K562 (cell line): Measurements from ENCODE around the gene RANGAP1. TPM values are rescaled to one million over a fixed set of nuclear protein-coding genes. Genes with fewer than 3 reads are reported as not detected.

Source experiments
- ATAC-seq: fragments of 200-7000 bp; cut with Tn5 transposase; 3 replicates; pipeline ENCODE4 v1.9.1; 2020; ENCODE audit warnings: moderate library complexity
- BruUV-seq: library from RNA; stranded (reverse); fragments of 400-500 nt; replicated peaks from 2 replicates; lab custom pipeline; 2021; lab: Mats Ljungman, UMichigan
- CTCF ChIA-PET: fragments of 300-600 bp; formaldehyde crosslinking; extraction: SDS; loops from one replicate; lab custom pipeline; 2021; ENCODE audit warnings: low intra/inter-chr PET ratio; lab: Yijun Ruan, JAX
- POLR2A ChIA-PET: fragments of 300-600, 350-650 bp; sonication (Branson Sonifier 250); formaldehyde crosslinking; extraction: SDS; loops from one replicate; lab custom pipeline; 2021; ENCODE audit warnings: antibody characterized with exemption, inconsistent platforms; lab: Yijun Ruan, JAX
- DNase-seq, 4 experiments: peaks; one replicate each; pipeline versions ENCODE4 v3.0.0 to v3.0.0-alpha.2; 2011 to 2018; ENCODE audit warnings: low spot score in 3 of 4, mixed read lengths in 3 of 4; ENCODE audit errors: extremely low read depth in 1 of 4
- FAIRE-seq: peaks from 2 replicates; lab custom pipeline; 2011; peaks lifted over from hg19 to GRCh38; lab: Jason Lieb, UNC
- H2AFZ ChIP-seq: 2 replicates; pipeline ENCODE4 v1.6.0; 2011; ENCODE audit warnings: low read depth, low read length, control low read depth, inconsistent platforms
- H3K27ac ChIP-seq: fragments of 200-600 bp; 3 replicates; pipeline ENCODE4 v1.8.0; 2011; ENCODE audit warnings: low read depth, mild to moderate bottlenecking, control low read depth, inconsistent platforms, low read length, moderate library complexity, mixed read lengths; ENCODE audit errors: extremely low read depth
- H3K27me3 ChIP-seq, 2 experiments: fragments of 300-600 bp in 1 of 2; 2 replicates in 1 of 2; 3 replicates in 1 of 2; pipeline versions ENCODE4 v1.6.0 to v1.8.0; 2011; ENCODE audit warnings: inconsistent platforms in 2 of 2, low read length in 2 of 2, mild to moderate bottlenecking in 1 of 2, mixed read lengths in 1 of 2, moderate library complexity in 1 of 2; ENCODE audit not compliant: control insufficient read depth in 2 of 2, insufficient read depth in 2 of 2
- H3K36me3 ChIP-seq: fragments of 300-600 bp; 3 replicates; pipeline ENCODE4 v1.8.0; 2011; ENCODE audit warnings: mild to moderate bottlenecking, low read length, inconsistent platforms; ENCODE audit not compliant: control insufficient read depth, insufficient read depth
- H3K4me1 ChIP-seq, 2 experiments: fragments of 200-600 bp in 1 of 2; replicated peaks in 1 of 2; 2 replicates in 1 of 2; 3 replicates in 1 of 2; pipeline versions ENCODE4 v1.5.1 to v1.8.0; 2011; ENCODE audit warnings: inconsistent platforms in 2 of 2, low read length in 2 of 2, mild to moderate bottlenecking in 1 of 2, mixed read lengths in 1 of 2, moderate library complexity in 1 of 2; ENCODE audit not compliant: control insufficient read depth in 2 of 2, insufficient read depth in 2 of 2
- H3K4me2 ChIP-seq: 2 replicates; pipeline ENCODE4 v1.6.1; 2011; ENCODE audit warnings: low read length, control low read depth, inconsistent platforms, mixed read lengths; ENCODE audit not compliant: insufficient read depth
- H3K4me3 ChIP-seq: fragments of 200-600 bp; sonication (generic), shearing (Covaris generic); 2 replicates; pipeline ENCODE4 v1.5.1; 2016; ENCODE audit warnings: control low read depth, inconsistent platforms
- H3K79me2 ChIP-seq: fragments of 200-600 bp; 3 replicates; pipeline ENCODE4 v1.8.0; 2011; ENCODE audit warnings: low read length, inconsistent platforms; ENCODE audit not compliant: control insufficient read depth, insufficient read depth
- H3K9ac ChIP-seq, 2 experiments: 2 replicates each; pipeline versions ENCODE4 v1.6.0 to v1.6.1; 2011; ENCODE audit warnings: low read depth in 2 of 2, low read length in 2 of 2, control low read depth in 1 of 2, inconsistent platforms in 1 of 2, mild to moderate bottlenecking in 1 of 2, mixed read lengths in 1 of 2; ENCODE audit not compliant: insufficient read depth in 1 of 2
- H3K9me1 ChIP-seq: one replicate; pipeline ENCODE4 v1.6.0; 2011; ENCODE audit warnings: inconsistent platforms, mild to moderate bottlenecking, low read length, moderate library complexity; ENCODE audit not compliant: control insufficient read depth, insufficient read depth
- H3K9me3 ChIP-seq: replicated peaks from 2 replicates; pipeline ENCODE4 v1.5.1; 2011; ENCODE audit warnings: low read depth, low read length, inconsistent platforms; ENCODE audit not compliant: control insufficient read depth, insufficient read depth
- H4K20me1 ChIP-seq: replicated peaks from 2 replicates; pipeline ENCODE4 v1.6.1; 2011; ENCODE audit warnings: low read length, inconsistent platforms, mixed read lengths; ENCODE audit not compliant: control insufficient read depth, insufficient read depth
- CBFB ChIP-seq: sonication (generic); formaldehyde crosslinking; IDR thresholded peaks from 2 replicates; pipeline ENCODE4 v1.4.0; 2020; ENCODE audit warnings: mild to moderate bottlenecking, missing genetic modification reagents
- CBX1 ChIP-seq: sonication (generic); IDR thresholded peaks from 2 replicates; pipeline ENCODE4 v1.6.1; 2016; ENCODE audit warnings: antibody characterized with exemption, low read depth, mild to moderate bottlenecking
- PHB2 ChIP-seq: fragments of 450-650 bp; IDR thresholded peaks from 2 replicates; pipeline ENCODE4 v1.6.1; 2017; ENCODE audit warnings: low read depth
- POLR2G ChIP-seq: fragments of 200-400 bp; formaldehyde crosslinking; IDR thresholded peaks from 2 replicates; pipeline ENCODE4 v1.6.1; 2017; ENCODE audit warnings: low read depth, mild to moderate bottlenecking, antibody characterized with exemption, low read length, moderate library complexity
- SMARCE1 ChIP-seq: fragments of 450-650 bp; IDR thresholded peaks from 2 replicates; pipeline ENCODE4 v1.7.1; 2016; ENCODE audit warnings: mild to moderate bottlenecking
- ZNF143 ChIP-seq: sonication (generic); formaldehyde crosslinking; IDR thresholded peaks from 2 replicates; pipeline ENCODE4 v1.9.0; 2022; ENCODE audit warnings: mild to moderate bottlenecking, missing genetic modification reagents
- ZNF282 ChIP-seq: sonication (generic); formaldehyde crosslinking; IDR thresholded peaks from 2 replicates; pipeline ENCODE4 v1.8.1; 2023; ENCODE audit warnings: missing genetic modification reagents
- ZNF830 ChIP-seq: fragments of 250-450 bp; sonication (Bioruptor Pico); IDR thresholded peaks from 2 replicates; pipeline ENCODE4 v1.5.0; 2021; ENCODE audit warnings: mild to moderate bottlenecking
- WGBS: fragments of 100-300 bp; shearing (Covaris generic); methylation state at CpG from one replicate; pipeline ENCODE4 v1.1.6; 2016; ENCODE audit warnings: low coverage, mixed read lengths; ENCODE audit not compliant: insufficient coverage; ENCODE audit errors: missing lambda C conversion rate; 5-methylcytosine and 5-hydroxymethylcytosine counted together
- in situ Hi-C: fragments of 300-500 bp; cut with MboI; formaldehyde crosslinking; loops from 4 replicates; pipeline ENCODE4 v1.15.0; 2018; ENCODE audit warnings: inconsistent platforms, mixed read lengths
- intact Hi-C: fragments of 100-400 bp; cut with micrococcal nuclease; formaldehyde crosslinking; loops from 2 replicates; pipeline ENCODE4 v1.14.2; 2022
- polyA plus RNA-seq, 8 experiments: library from polyadenylated mRNA; depleted of rRNA in 4 of 8; stranded (reverse) in 5 of 8; unstranded in 3 of 8; fragments of >200 nt; fragmentation: Nextera tagmentation in 2 of 8; fragmentation: Illumina TruSeq in 1 of 8; extraction: Ambion mirVana in 2 of 8; extraction: Trizol in 1 of 8; gene quantifications; 2 replicates each; pipeline versions ENCODE4 v1.2.1 to v1.2.3, GENCODE V29; 2011 to 2014; ENCODE audit warnings: inconsistent platforms in 1 of 8, missing spikeins in 1 of 8
- total RNA-seq, 7 experiments: library from RNA; depleted of rRNA in 6 of 7; stranded (reverse); fragments of >200 nt in 6 of 7; fragmentation: Illumina TruSeq in 2 of 7; extraction: Trizol in 2 of 7; gene quantifications; 2 replicates each; pipeline versions ENCODE4 v1.2.1 to v1.2.3, GENCODE V29; 2011 to 2021; ENCODE audit warnings: low replicate concordance in 1 of 7
- TF ChIP-seq, protein P1 (sequence below): conservative IDR thresholded peaks from 2 replicates; pipeline ENCODE4 v1.6.1; 2011; ENCODE audit warnings: low read depth, mild to moderate bottlenecking, low read length; ENCODE audit not compliant: control insufficient read depth
- TF ChIP-seq, protein P2 (sequence below), 3 experiments: fragments of 200-800 bp in 1 of 3; fragments of 250-450 bp in 1 of 3; fragments of 450-650 bp in 1 of 3; sonication (Bioruptor Pico) in 1 of 3; sonication (Bioruptor generic) in 1 of 3; formaldehyde crosslinking in 1 of 3; IDR thresholded peaks; 2 replicates each; pipeline versions ENCODE4 v1.6.1 to v1.8.0; 2016 to 2022; ENCODE audit warnings: mild to moderate bottlenecking in 2 of 3, missing genetic modification characterization in 2 of 3, missing compliant biosample characterization in 1 of 3, moderate library complexity in 1 of 3
- TF ChIP-seq, protein P3 (sequence below): fragments of 450-650 bp; formaldehyde crosslinking; IDR thresholded peaks from 2 replicates; pipeline ENCODE4 v1.4.0; 2022; ENCODE audit warnings: missing genetic modification characterization
- TF ChIP-seq, protein P4 (sequence below): fragments of 200-800 bp; sonication (Bioruptor generic); IDR thresholded peaks from 2 replicates; pipeline ENCODE4 v1.6.1; 2017; ENCODE audit warnings: missing genetic modification characterization, missing compliant biosample characterization

RANGAP1 gene
- total and polyA plus RNA-seq, 9 of the 15 experiments (the other 6 are each of a cell fraction or from before 2014, with no cell fraction given), result 2.1 to 104 (median 50.6) TPM

DNA sequence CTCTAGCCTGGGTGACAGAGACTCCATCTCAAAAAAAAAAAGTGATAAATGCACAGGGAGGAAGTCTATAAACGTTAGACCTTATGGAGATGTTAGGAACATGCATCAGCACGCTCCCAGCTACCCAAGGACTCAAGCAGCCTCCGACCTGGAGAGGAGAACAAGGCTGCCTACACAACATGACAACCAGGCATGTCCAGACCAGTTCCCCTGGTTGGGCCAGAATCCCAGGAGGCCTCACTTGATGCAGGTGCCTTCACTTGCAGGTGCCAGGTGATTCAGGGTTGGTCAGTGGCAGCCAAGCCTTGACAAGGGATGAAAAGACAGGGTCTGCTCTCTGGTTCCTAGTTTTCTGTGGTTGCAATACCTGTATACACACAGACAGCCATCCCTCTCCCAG lies 5.9 kb downstream of the RANGAP1 start:
- Histone ChIP-seq H3K4me2 (no peak overlapping the region), H3K36me3 (peaks cover 79% of the 10 kb centered on the region), H4K20me1 (no peaks in the 10 kb centered on the region), H3K9ac (no peak overlapping the region), H3K4me1 (peaks cover 0 to 9% of the 10 kb centered on the region in 2 experiments; a peak in 2 of 5 replicates), H3K79me2 (peaks cover 32% of the 10 kb centered on the region), H3K27ac (no peak overlapping the region), H3K27me3 (no peaks in the 10 kb centered on the region), H3K9me1 (no peaks in the 10 kb centered on the region), H3K4me3 (no peak overlapping the region), H3K9me3 (no peaks in the 10 kb centered on the region), H2AFZ (no peak overlapping the region)
- no peak for ATAC-seq
- in situ Hi-C loops (no loop called here), intact Hi-C loops (loop anchor here (10.0 kb wide), 1 partner anchor 185 kb away; the partner anchor contains the start of genes ACO2 and PHF5A)
- ChIA-PET CTCF (no interaction called here), POLR2A (interaction anchor here (0.8 kb wide), 1 partner anchor 15 kb away, joined by 3 read pairs; no protein-coding TSS in a partner anchor)
- TF ChIP-seq ZNF143, result no peak
- no peak for TF ChIP-seq CBFB (CRISPR knock-in tag)
- TF ChIP-seq, protein P1, sequence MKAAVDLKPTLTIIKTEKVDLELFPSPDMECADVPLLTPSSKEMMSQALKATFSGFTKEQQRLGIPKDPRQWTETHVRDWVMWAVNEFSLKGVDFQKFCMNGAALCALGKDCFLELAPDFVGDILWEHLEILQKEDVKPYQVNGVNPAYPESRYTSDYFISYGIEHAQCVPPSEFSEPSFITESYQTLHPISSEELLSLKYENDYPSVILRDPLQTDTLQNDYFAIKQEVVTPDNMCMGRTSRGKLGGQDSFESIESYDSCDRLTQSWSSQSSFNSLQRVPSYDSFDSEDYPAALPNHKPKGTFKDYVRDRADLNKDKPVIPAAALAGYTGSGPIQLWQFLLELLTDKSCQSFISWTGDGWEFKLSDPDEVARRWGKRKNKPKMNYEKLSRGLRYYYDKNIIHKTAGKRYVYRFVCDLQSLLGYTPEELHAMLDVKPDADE, result no peak
- TF ChIP-seq, protein P2, sequence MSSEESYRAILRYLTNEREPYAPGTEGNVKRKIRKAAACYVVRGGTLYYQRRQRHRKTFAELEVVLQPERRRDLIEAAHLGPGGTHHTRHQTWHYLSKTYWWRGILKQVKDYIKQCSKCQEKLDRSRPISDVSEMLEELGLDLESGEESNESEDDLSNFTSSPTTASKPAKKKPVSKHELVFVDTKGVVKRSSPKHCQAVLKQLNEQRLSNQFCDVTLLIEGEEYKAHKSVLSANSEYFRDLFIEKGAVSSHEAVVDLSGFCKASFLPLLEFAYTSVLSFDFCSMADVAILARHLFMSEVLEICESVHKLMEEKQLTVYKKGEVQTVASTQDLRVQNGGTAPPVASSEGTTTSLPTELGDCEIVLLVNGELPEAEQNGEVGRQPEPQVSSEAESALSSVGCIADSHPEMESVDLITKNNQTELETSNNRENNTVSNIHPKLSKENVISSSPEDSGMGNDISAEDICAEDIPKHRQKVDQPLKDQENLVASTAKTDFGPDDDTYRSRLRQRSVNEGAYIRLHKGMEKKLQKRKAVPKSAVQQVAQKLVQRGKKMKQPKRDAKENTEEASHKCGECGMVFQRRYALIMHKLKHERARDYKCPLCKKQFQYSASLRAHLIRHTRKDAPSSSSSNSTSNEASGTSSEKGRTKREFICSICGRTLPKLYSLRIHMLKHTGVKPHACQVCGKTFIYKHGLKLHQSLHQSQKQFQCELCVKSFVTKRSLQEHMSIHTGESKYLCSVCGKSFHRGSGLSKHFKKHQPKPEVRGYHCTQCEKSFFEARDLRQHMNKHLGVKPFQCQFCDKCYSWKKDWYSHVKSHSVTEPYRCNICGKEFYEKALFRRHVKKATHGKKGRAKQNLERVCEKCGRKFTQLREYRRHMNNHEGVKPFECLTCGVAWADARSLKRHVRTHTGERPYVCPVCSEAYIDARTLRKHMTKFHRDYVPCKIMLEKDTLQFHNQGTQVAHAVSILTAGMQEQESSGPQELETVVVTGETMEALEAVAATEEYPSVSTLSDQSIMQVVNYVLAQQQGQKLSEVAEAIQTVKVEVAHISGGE (CRISPR knock-in tag; IDR thresholded peaks at IDR 0.05), result no peak
- no peak for TF ChIP-seq CBX1
- no peak for TF ChIP-seq ZNF830 (CRISPR knock-in tag)
- TF ChIP-seq PHB2, result no peak
- no peak for TF ChIP-seq SMARCE1
- TF ChIP-seq, protein P3, sequence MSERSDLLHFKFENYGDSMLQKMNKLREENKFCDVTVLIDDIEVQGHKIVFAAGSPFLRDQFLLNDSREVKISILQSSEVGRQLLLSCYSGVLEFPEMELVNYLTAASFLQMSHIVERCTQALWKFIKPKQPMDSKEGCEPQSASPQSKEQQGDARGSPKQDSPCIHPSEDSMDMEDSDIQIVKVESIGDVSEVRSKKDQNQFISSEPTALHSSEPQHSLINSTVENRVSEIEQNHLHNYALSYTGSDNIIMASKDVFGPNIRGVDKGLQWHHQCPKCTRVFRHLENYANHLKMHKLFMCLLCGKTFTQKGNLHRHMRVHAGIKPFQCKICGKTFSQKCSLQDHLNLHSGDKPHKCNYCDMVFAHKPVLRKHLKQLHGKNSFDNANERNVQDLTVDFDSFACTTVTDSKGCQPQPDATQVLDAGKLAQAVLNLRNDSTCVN (CRISPR knock-in tag), result no peak
- no peak for TF ChIP-seq ZNF282 (CRISPR knock-in tag)
- TF ChIP-seq, protein P4, sequence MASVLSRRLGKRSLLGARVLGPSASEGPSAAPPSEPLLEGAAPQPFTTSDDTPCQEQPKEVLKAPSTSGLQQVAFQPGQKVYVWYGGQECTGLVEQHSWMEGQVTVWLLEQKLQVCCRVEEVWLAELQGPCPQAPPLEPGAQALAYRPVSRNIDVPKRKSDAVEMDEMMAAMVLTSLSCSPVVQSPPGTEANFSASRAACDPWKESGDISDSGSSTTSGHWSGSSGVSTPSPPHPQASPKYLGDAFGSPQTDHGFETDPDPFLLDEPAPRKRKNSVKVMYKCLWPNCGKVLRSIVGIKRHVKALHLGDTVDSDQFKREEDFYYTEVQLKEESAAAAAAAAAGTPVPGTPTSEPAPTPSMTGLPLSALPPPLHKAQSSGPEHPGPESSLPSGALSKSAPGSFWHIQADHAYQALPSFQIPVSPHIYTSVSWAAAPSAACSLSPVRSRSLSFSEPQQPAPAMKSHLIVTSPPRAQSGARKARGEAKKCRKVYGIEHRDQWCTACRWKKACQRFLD, result no peak
- no peak for TF ChIP-seq POLR2G
- BruUV-seq, result no TSS peak
- 71% methylated on average over 3 of the region's 3 CpGs for WGBS
- no peak for FAIRE-seq
- no peak for DNase-seq
